Stimulated activated CD8-positive, alpha-beta memory T cell treated with anti-CD3 and anti-CD28 coated beads, Interleukin-7, amount 100 ng/mL, for 24 hours (primary cell): ENCODE results near the gene EFCAB8.
"Not testable (repeated sequence)": the region's sequence is repeated elsewhere in the genome, so short reads cannot be mapped to it uniquely, and the experiment has no call there.

Source experiments
- DNase-seq: peaks from one replicate; pipeline ENCODE4 v3.0.0-alpha.2; 2020; ENCODE audit warnings: low read depth

Gene EFCAB8

GRCh38 chr20:32972181-32973076 lies 113.7 kb downstream of the EFCAB8 start:
- DNase-seq, result peak; percentile 61

GRCh38 chr20:32973077-32973717 lies 114.5 kb downstream of the EFCAB8 start:
- DNase-seq, result no peak

DNA sequence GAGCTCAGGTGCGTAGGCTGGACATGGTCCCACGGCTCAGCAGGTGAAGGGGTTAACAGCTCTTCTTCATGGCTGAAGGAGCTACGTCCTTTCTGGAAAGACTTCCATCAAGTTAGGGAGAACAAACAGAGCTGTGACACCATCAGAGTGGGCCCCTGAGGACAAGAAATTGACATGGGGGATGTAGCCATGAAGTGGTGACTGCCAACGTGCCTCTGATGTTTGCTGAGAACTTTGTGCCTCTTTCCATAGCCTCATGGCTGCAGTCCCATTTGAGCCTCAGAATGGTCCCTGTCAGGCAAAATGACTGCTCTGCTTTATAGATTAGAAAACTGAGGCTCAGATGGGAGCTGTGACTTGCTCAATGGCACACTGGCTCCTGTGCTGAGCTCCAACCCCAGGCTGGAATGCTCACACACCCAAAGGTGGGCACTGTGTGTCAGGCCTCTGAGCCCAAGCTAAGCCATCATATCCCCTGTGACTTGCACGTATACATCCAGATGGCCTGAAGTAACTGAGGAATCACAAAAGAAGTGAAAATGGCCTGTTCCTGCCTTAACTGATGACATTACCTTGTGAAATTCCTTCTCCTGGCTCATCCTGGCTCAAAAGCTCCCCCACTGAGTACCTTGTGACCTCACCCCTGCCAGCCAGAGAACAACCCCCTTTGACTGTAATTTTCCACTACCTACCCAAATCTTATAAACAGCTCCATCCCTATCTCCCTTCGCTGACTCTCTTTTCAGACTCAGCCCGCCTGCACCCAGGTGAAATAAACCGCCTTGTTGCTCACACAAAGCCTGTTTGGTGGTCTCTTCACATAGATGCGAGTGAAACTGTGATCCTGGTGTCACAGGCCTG lies 115.7 kb downstream of the EFCAB8 start:
- not testable (repeated sequence) for DNase-seq

DNA sequence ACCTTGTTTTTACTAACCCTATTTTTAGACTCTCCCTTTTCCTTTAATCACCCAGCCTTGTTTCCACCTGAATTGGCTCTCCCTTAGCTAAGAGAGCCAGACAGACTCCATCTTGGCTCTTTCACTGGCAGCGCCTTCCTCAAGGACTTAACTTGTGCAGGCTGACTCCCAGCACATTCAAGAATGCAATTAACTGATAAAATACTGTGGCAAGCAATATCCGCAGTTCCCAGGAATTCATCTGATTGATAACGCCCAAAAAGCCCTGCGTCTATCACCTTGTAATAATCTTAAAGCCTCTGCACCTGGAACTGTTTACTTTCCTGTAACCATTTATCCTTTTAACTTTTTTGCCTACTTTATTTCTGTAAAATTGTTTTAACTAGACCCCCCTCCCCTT lies 116.4 kb downstream of the EFCAB8 start:
- DNase-seq, result not testable (repeated sequence)

DNA sequence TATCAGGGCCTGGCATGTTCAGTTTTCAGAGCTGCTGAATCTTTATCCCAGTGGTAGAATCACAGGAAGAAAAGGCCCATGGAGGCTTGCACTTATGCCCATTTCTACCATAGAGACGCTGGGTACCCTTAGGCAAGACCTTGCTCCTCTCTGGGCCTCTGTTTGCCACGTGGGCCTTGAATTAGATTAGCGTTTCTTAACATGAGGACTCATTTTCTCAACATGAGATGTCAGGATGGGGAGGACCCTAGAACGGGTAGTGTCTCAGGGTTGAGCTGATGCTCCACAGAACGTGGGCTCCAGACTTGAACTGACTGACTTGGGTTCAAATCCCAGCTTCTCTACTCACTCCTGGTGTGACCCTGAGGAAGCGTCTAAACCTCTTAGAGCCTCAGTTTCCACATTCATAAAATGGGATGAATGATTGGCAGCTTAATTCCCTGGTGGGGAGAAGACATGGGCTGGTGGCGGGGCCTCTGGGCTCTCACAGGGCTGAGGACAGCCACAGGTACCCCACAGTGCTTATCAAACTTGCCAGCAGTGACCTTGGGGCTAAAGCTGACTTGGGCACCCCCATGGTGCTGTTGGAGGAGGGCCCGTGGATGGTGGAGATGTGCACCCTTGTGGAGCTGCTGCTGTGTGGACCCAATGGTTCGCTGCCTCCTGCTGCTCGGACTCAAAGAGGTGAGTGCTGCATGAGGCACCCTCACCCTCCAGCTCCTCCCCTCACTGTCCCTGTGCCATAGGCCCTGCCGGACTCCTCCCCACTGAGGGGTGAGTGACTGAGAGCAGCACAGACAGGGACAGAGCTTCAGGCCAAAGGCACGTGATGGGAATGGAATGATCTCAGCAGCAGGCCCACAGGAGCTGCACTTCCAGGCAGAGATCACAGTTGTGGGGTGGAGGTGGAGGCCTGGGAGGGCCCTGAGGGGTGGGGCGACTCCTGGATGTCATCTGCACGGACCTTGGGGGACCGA lies 117.3 kb downstream of the EFCAB8 start:
- DNase-seq, result no peak

- no peak for DNase-seq
Measured at GRCh38 chr20:32976746-32977145, 118.0 kb downstream of the EFCAB8 start.

DNA sequence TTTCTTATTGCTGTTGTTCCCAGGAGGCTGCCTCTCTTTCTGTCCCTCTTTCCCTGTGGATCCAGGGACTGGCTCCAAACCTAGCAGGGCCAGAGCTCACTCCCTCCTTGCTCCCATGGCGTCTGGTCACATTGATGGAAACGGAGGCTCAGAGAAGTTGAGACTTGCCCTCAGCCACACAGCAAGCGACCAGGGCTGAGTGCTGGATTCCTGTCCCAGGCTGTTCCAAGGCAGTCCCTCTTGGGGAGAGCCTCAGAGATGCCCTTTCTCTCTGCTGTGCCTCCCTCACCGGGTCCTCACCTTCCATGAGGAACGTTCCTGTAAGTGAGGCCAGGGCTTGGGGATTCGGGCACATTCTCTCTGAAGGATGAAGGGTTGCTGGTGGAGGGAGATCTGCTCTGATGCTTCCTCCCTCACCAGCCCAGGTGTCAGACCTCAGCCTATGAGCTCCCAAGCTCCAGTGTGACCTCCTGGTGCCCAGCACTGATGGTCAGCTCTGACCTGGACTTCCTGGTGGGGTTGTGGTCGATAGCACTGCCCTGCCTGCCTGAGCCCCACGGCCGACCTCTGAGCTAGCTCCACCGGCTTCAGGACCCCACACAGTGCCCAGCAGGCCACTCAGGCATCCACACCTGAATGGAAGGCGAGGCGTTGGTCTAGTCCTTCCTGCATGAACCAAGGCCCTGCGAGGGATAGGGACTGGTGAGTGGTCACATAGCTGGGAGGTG lies 118.7 kb downstream of the EFCAB8 start:
- DNase-seq, result no peak

DNA sequence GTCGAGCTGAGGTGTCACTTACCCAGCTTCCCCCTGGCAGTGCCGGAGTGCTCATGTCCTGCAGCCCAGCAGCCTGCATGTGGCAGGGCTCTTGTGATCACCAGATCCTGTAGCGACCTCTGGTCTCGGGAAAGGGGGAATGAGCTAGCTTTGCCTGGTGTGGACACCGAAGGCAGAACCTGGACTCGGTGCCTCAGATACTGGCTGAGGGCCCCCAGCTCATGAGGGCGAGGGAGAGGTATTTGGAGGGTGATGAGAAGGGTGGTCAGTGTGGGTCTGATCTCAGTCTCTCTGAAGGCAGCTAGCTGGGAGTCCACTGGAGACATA lies 119.2 kb downstream of the EFCAB8 start:
- no peak for DNase-seq

GRCh38 chr20:32979201-32979998 lies 120.7 kb downstream of the EFCAB8 start:
- no peak for DNase-seq

- no peak for DNase-seq
Measured at GRCh38 chr20:32980131-32980941, 121.6 kb downstream of the EFCAB8 start.

DNA sequence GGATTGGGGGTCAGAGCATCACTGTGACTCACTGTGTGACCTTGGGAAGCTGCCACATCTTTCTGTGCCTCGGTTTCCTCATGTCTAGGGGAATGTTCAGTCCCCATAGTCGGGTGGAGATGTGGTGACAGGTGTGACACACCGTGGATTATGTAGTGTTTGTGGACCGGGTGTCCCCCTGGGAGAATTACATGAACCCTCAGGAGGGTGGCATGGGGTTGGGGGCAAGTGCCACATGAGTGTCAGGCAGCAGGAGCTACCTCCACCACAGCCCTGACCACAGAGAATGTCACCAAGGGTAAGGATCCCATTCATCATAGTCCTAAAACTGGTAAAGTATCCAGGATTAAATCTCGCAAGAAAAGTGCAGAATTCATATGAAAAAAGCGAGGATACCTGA lies 122.3 kb downstream of the EFCAB8 start:
- no peak for DNase-seq

DNA sequence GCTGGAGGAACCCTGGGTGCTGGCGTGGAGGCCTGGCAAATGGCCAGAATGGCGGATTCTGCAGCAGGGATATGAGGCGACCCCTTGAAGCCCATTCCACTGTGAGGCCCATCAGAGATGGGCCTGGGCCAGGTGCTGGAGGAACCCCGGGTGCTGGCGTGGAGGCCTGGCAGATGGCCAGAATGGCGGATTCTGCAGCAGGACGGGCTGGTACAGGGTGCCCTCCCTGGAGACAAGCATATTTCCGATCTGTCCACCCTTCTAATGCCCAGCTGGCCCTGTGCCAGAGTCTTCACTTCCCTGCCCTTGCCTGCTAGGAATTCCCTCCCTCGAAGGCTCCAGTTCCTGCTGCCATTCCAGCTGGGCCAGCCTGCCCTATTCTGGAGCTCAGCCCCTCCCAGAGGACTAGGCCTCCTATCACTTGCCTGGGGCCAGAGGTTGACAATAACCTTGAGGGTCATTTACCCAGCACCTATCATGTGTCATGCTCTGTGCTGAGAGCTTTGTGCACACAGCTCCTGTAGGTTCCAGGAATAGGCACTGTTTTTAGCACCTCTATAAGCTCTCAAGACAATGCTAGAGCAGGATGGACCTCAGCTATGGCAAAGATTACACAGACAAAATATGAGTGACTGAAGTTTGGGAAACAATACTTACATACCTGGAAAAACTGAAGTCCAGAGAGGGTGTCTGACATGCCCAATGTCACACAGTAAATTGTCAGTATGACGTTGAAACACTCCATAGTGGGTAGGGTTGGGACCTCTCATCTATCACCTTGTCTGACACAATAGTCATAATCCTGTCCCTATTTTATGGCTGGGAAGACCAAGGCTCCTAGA lies 124.1 kb downstream of the EFCAB8 start:
- DNase-seq, result no peak

GRCh38 chr20:32983459-32984112 lies 124.9 kb downstream of the EFCAB8 start:
- no peak for DNase-seq

GRCh38 chr20:32984196-32984595 lies 125.5 kb downstream of the EFCAB8 start:
- DNase-seq, result no peak

- no peak for DNase-seq
Measured at GRCh38 chr20:32984631-32985354, 126.1 kb downstream of the EFCAB8 start.

DNA sequence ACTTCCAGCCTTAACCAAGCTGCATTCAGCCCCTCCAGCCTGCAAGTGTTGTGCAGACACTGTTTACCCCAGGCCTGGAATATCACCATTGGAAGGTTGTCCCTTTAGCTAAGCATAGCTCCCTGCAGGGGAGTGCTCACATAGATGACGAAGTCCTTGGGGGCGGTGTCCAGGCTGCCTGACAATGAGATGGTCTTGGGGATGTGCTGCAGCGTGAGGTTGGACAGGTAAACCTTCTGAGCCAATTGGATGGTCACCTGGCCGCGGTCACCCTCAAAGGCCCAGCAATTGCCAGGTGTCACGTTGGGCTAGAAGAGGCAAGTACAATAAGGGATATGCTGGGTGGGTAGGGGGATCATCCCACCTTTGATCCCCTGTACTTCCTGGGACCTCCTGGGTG lies 126.9 kb downstream of the EFCAB8 start:
- no peak for DNase-seq
